K562 (cell line): ENCODE data around the gene CLEC18A. TPM values are rescaled to one million over a fixed set of nuclear protein-coding genes. Genes with fewer than 3 reads are reported as not detected.

Experiments used
- ATAC-seq: fragments of 200-7000 bp; cut with Tn5 transposase; 3 replicates; pipeline ENCODE4 v1.9.1; 2020; ENCODE audit warnings: moderate library complexity
- BruUV-seq: library from RNA; stranded (reverse); fragments of 400-500 nt; replicated peaks from 2 replicates; lab custom pipeline; 2021; lab: Mats Ljungman, UMichigan
- CTCF ChIA-PET: fragments of 300-600 bp; formaldehyde crosslinking; extraction: SDS; loops from one replicate; lab custom pipeline; 2021; ENCODE audit warnings: low intra/inter-chr PET ratio; lab: Yijun Ruan, JAX
- POLR2A ChIA-PET: fragments of 300-600, 350-650 bp; sonication (Branson Sonifier 250); formaldehyde crosslinking; extraction: SDS; loops from one replicate; lab custom pipeline; 2021; ENCODE audit warnings: antibody characterized with exemption, inconsistent platforms; lab: Yijun Ruan, JAX
- DNase-seq, 4 experiments: peaks; one replicate each; pipeline versions ENCODE4 v3.0.0 to v3.0.0-alpha.2; 2011 to 2018; ENCODE audit warnings: low spot score in 3 of 4, mixed read lengths in 3 of 4; ENCODE audit errors: extremely low read depth in 1 of 4
- FAIRE-seq: peaks from 2 replicates; lab custom pipeline; 2011; peaks lifted over from hg19 to GRCh38; lab: Jason Lieb, UNC
- H2AFZ ChIP-seq: 2 replicates; pipeline ENCODE4 v1.6.0; 2011; ENCODE audit warnings: low read depth, low read length, control low read depth, inconsistent platforms
- H3K27ac ChIP-seq: fragments of 200-600 bp; 3 replicates; pipeline ENCODE4 v1.8.0; 2011; ENCODE audit warnings: low read depth, mild to moderate bottlenecking, control low read depth, inconsistent platforms, low read length, moderate library complexity, mixed read lengths; ENCODE audit errors: extremely low read depth
- H3K27me3 ChIP-seq, 2 experiments: fragments of 300-600 bp in 1 of 2; 2 replicates in 1 of 2; 3 replicates in 1 of 2; pipeline versions ENCODE4 v1.6.0 to v1.8.0; 2011; ENCODE audit warnings: inconsistent platforms in 2 of 2, low read length in 2 of 2, mild to moderate bottlenecking in 1 of 2, mixed read lengths in 1 of 2, moderate library complexity in 1 of 2; ENCODE audit not compliant: control insufficient read depth in 2 of 2, insufficient read depth in 2 of 2
- H3K36me3 ChIP-seq: fragments of 300-600 bp; 3 replicates; pipeline ENCODE4 v1.8.0; 2011; ENCODE audit warnings: mild to moderate bottlenecking, low read length, inconsistent platforms; ENCODE audit not compliant: control insufficient read depth, insufficient read depth
- H3K4me1 ChIP-seq, 2 experiments: fragments of 200-600 bp in 1 of 2; replicated peaks in 1 of 2; 2 replicates in 1 of 2; 3 replicates in 1 of 2; pipeline versions ENCODE4 v1.5.1 to v1.8.0; 2011; ENCODE audit warnings: inconsistent platforms in 2 of 2, low read length in 2 of 2, mild to moderate bottlenecking in 1 of 2, mixed read lengths in 1 of 2, moderate library complexity in 1 of 2; ENCODE audit not compliant: control insufficient read depth in 2 of 2, insufficient read depth in 2 of 2
- H3K4me2 ChIP-seq: 2 replicates; pipeline ENCODE4 v1.6.1; 2011; ENCODE audit warnings: low read length, control low read depth, inconsistent platforms, mixed read lengths; ENCODE audit not compliant: insufficient read depth
- H3K4me3 ChIP-seq: fragments of 200-600 bp; sonication (generic), shearing (Covaris generic); 2 replicates; pipeline ENCODE4 v1.5.1; 2016; ENCODE audit warnings: control low read depth, inconsistent platforms
- H3K79me2 ChIP-seq: fragments of 200-600 bp; 3 replicates; pipeline ENCODE4 v1.8.0; 2011; ENCODE audit warnings: low read length, inconsistent platforms; ENCODE audit not compliant: control insufficient read depth, insufficient read depth
- H3K9ac ChIP-seq, 2 experiments: 2 replicates each; pipeline versions ENCODE4 v1.6.0 to v1.6.1; 2011; ENCODE audit warnings: low read depth in 2 of 2, low read length in 2 of 2, control low read depth in 1 of 2, inconsistent platforms in 1 of 2, mild to moderate bottlenecking in 1 of 2, mixed read lengths in 1 of 2; ENCODE audit not compliant: insufficient read depth in 1 of 2
- H3K9me1 ChIP-seq: one replicate; pipeline ENCODE4 v1.6.0; 2011; ENCODE audit warnings: inconsistent platforms, mild to moderate bottlenecking, low read length, moderate library complexity; ENCODE audit not compliant: control insufficient read depth, insufficient read depth
- H3K9me3 ChIP-seq: replicated peaks from 2 replicates; pipeline ENCODE4 v1.5.1; 2011; ENCODE audit warnings: low read depth, low read length, inconsistent platforms; ENCODE audit not compliant: control insufficient read depth, insufficient read depth
- H4K20me1 ChIP-seq: replicated peaks from 2 replicates; pipeline ENCODE4 v1.6.1; 2011; ENCODE audit warnings: low read length, inconsistent platforms, mixed read lengths; ENCODE audit not compliant: control insufficient read depth, insufficient read depth
- ATF3 ChIP-seq, 2 experiments: fragments of 450-650 bp in 1 of 2; sonication (generic) in 1 of 2; formaldehyde crosslinking in 1 of 2; IDR thresholded peaks in 1 of 2; conservative IDR thresholded peaks in 1 of 2; 2 replicates each; pipeline versions ENCODE4 v1.6.1 to v1.8.1; 2016 to 2023; ENCODE audit warnings: mild to moderate bottlenecking in 2 of 2, moderate library complexity in 2 of 2, inconsistent platforms in 1 of 2, missing genetic modification reagents in 1 of 2
- BRF1 ChIP-seq: IDR thresholded peaks from 3 replicates; pipeline ENCODE4 v1.6.1; 2011; ENCODE audit warnings: borderline replicate concordance, mild to moderate bottlenecking; ENCODE audit not compliant: insufficient read length; ENCODE audit errors: extremely low read depth
- CBX2 ChIP-seq: fragments of 200-600 bp; sonication (generic); IDR thresholded peaks from one replicate; pipeline ENCODE4 v1.6.1; 2012; ENCODE audit warnings: mild to moderate bottlenecking, low read length, inconsistent platforms; ENCODE audit not compliant: insufficient read depth, poor library complexity, severe bottlenecking
- E2F8 ChIP-seq: fragments of 450-650 bp; IDR thresholded peaks from 2 replicates; pipeline ENCODE4 v1.7.1; 2018; ENCODE audit warnings: mild to moderate bottlenecking, low read depth; ENCODE audit not compliant: partially characterized antibody
- KLF16 ChIP-seq: IDR thresholded peaks from 2 replicates; pipeline ENCODE4 v1.6.1; 2016; ENCODE audit warnings: antibody characterized with exemption
- POLR2G ChIP-seq: fragments of 200-400 bp; formaldehyde crosslinking; IDR thresholded peaks from 2 replicates; pipeline ENCODE4 v1.6.1; 2017; ENCODE audit warnings: low read depth, mild to moderate bottlenecking, antibody characterized with exemption, low read length, moderate library complexity
- RCOR1 ChIP-seq, 2 experiments: IDR thresholded peaks; 2 replicates each; pipeline ENCODE4 v1.6.1; 2012; ENCODE audit warnings: low read depth in 2 of 2, low read length in 2 of 2, borderline replicate concordance in 1 of 2, improper control_type of control experiment in 1 of 2
- SMAD4 ChIP-seq: fragments of 250-450 bp; sonication (Bioruptor Pico); conservative IDR thresholded peaks from 2 replicates; pipeline ENCODE4 v1.8.0; 2021; ENCODE audit warnings: inconsistent platforms, mild to moderate bottlenecking, moderate library complexity
- TEAD2 ChIP-seq: fragments of 450-650 bp; IDR thresholded peaks from 2 replicates; pipeline ENCODE4 v1.6.1; 2016; ENCODE audit warnings: missing genetic modification characterization, control low read depth, missing compliant biosample characterization
- VEZF1 ChIP-seq: fragments of 200-800 bp; sonication (Bioruptor generic); IDR thresholded peaks from 2 replicates; pipeline ENCODE4 v1.6.1; 2017; ENCODE audit warnings: missing genetic modification characterization, missing compliant biosample characterization
- ZFX ChIP-seq: sonication (generic); formaldehyde crosslinking; IDR thresholded peaks from 2 replicates; pipeline ENCODE4 v1.8.0; 2022; ENCODE audit warnings: mild to moderate bottlenecking, missing genetic modification reagents, moderate library complexity
- ZNF12 ChIP-seq: sonication (generic); formaldehyde crosslinking; IDR thresholded peaks from 2 replicates; pipeline ENCODE4 v1.4.0; 2020; ENCODE audit warnings: mild to moderate bottlenecking, missing genetic modification reagents
- ZNF146 ChIP-seq: IDR thresholded peaks from one replicate; pipeline ENCODE4 v1.6.1; 2018; ENCODE audit warnings: missing compliant biosample characterization; ENCODE audit not compliant: unreplicated experiment
- WGBS: fragments of 100-300 bp; shearing (Covaris generic); methylation state at CpG from one replicate; pipeline ENCODE4 v1.1.6; 2016; ENCODE audit warnings: low coverage, mixed read lengths; ENCODE audit not compliant: insufficient coverage; ENCODE audit errors: missing lambda C conversion rate; 5-methylcytosine and 5-hydroxymethylcytosine counted together
- in situ Hi-C: fragments of 300-500 bp; cut with MboI; formaldehyde crosslinking; loops from 4 replicates; pipeline ENCODE4 v1.15.0; 2018; ENCODE audit warnings: inconsistent platforms, mixed read lengths
- intact Hi-C: fragments of 100-400 bp; cut with micrococcal nuclease; formaldehyde crosslinking; loops from 2 replicates; pipeline ENCODE4 v1.14.2; 2022
- polyA plus RNA-seq, 8 experiments: library from polyadenylated mRNA; depleted of rRNA in 4 of 8; stranded (reverse) in 5 of 8; unstranded in 3 of 8; fragments of >200 nt; fragmentation: Nextera tagmentation in 2 of 8; fragmentation: Illumina TruSeq in 1 of 8; extraction: Ambion mirVana in 2 of 8; extraction: Trizol in 1 of 8; gene quantifications; 2 replicates each; pipeline versions ENCODE4 v1.2.1 to v1.2.3, GENCODE V29; 2011 to 2014; ENCODE audit warnings: inconsistent platforms in 1 of 8, missing spikeins in 1 of 8
- total RNA-seq, 7 experiments: library from RNA; depleted of rRNA in 6 of 7; stranded (reverse); fragments of >200 nt in 6 of 7; fragmentation: Illumina TruSeq in 2 of 7; extraction: Trizol in 2 of 7; gene quantifications; 2 replicates each; pipeline versions ENCODE4 v1.2.1 to v1.2.3, GENCODE V29; 2011 to 2021; ENCODE audit warnings: low replicate concordance in 1 of 7

CLEC18A gene
- total and polyA plus RNA-seq, 9 of the 15 experiments (the other 6 are each of a cell fraction or from before 2014, with no cell fraction given), result 0.08 to 0.33 (median 0.23) TPM; not detected in 2

- 90% methylated on average over 16 of the region's 19 CpGs for WGBS
- in situ Hi-C loops, result no loop called here
- CTCF ChIA-PET, result no interaction called here
- POLR2A ChIA-PET, result interaction anchor here (0.6 to 0.8 kb wide), 2 partner anchors 67 to 510 kb away, joined by 4 read pairs; no protein-coding TSS in a partner anchor
- ATAC-seq, result no peak
- Histone ChIP-seq H3K27ac (no peak overlapping the region), H3K4me2 (no peak overlapping the region), H3K4me3 (no peak overlapping the region), H3K36me3 (peaks cover 52% of the 10 kb centered on the region; the same call in 1 of the 3 replicates), H3K4me1 (no peaks in the 10 kb centered on the region), H3K9me3 (no peaks in the 10 kb centered on the region), H3K9me1 (peaks cover 2% of the 10 kb centered on the region), H3K27me3 (no peaks in the 10 kb centered on the region), H2AFZ (no peak overlapping the region), H3K79me2 (no peaks in the 10 kb centered on the region), H4K20me1 (no peaks in the 10 kb centered on the region), H3K9ac (no peak overlapping the region)
- no TSS peak for BruUV-seq
- FAIRE-seq, result no peak
- DNase-seq, result no peak
- intact Hi-C loops, result no loop called here
- TF ChIP-seq ATF3 (IDR thresholded peaks at IDR 0.05) (no peak), ATF3 (CRISPR knock-in tag; conservative IDR thresholded peaks at IDR 0.05) (no peak), KLF16 (no peak), POLR2G (no peak), ZNF146 (CRISPR knock-in tag) (no peak), E2F8 (no peak), TEAD2 (tag) (no peak), ZFX (CRISPR knock-in tag) (no peak), BRF1 (no peak), VEZF1 (CRISPR knock-in tag) (no peak), ZNF12 (no peak), CBX2 (no peak), SMAD4 (CRISPR knock-in tag) (no peak), RCOR1 (IDR thresholded peaks at IDR 0.05; ENCODE audit: borderline replicate concordance in 1 of 2, low read depth in 2 of 2, low read length in 2 of 2) (no peak)
Observed at GRCh38 chr16:69935278-69935711, 15.8 kb upstream of the CLEC18A start.
